Hepatocyte (in vitro differentiated cells): ENCODE data around the gene RPTOR.

Experiments used
- EZH2phosphoT487 ChIP-seq: fragments of 200-600 bp; sonication (generic); IDR thresholded peaks from one replicate; pipeline ENCODE4 v1.6.1; 2018; ENCODE audit warnings: antibody characterized with exemption, mild to moderate bottlenecking, low read depth, moderate library complexity; ENCODE audit not compliant: unreplicated experiment, severe bottlenecking
- TF ChIP-seq, protein P1 (sequence below): fragments of 200-600 bp; sonication (generic); IDR thresholded peaks from 2 replicates; pipeline ENCODE4 v1.5.1; 2016; ENCODE audit warnings: antibody characterized with exemption, mild to moderate bottlenecking; ENCODE audit not compliant: poor library complexity

DNA sequence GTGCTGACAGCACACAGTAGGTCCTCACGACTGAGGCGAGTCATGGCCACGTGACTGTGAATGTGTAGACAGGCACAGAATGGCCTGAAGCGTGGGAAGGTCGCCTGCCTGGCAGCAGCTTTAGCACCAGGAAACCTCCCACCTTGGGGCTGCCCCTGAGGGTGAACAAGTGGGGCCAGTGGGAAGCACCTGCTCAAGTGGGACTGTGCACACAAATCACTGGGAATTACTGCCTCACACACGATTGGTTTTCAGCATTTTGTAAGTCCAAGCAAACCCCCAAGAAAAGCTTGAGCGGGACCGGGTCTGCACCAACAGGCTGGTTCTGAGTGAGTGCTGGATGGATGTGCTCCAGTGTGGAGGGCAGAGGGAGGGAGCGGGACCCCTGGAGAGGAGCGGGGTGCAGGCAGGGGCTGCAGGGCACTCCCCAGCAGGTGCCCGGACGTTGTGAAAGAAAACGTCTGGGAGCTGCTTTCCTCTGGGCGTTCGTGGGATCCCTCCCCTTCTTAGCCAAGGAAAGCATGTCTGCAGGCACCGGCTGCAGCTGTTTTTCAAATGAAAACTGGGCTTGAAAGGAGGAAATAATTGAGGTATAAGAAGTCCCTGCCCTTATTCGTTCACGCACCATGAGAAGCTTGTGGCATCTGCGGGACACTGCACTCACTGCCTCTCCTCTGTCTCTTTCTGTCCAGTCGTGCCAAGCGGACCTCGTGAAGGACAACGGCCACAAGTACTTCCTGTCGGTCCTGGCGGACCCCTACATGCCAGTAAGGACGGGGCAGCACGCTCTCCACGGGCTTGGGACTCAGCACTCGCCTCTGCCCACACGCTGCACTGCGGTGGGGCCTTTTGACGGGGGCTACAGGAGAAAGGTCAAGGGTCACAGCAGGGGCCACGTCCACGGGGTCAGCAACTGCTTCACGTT, 335.3 kb downstream of the RPTOR start:
- TF ChIP-seq, protein P1, sequence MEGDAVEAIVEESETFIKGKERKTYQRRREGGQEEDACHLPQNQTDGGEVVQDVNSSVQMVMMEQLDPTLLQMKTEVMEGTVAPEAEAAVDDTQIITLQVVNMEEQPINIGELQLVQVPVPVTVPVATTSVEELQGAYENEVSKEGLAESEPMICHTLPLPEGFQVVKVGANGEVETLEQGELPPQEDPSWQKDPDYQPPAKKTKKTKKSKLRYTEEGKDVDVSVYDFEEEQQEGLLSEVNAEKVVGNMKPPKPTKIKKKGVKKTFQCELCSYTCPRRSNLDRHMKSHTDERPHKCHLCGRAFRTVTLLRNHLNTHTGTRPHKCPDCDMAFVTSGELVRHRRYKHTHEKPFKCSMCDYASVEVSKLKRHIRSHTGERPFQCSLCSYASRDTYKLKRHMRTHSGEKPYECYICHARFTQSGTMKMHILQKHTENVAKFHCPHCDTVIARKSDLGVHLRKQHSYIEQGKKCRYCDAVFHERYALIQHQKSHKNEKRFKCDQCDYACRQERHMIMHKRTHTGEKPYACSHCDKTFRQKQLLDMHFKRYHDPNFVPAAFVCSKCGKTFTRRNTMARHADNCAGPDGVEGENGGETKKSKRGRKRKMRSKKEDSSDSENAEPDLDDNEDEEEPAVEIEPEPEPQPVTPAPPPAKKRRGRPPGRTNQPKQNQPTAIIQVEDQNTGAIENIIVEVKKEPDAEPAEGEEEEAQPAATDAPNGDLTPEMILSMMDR, result no peak
- no peak for TF ChIP-seq EZH2phosphoT487
